GM12865 (cell line): ENCODE results near the gene HIVEP1.

Experiments
- DNase-seq: peaks from one replicate; pipeline ENCODE4 v3.0.0; 2010; ENCODE audit warnings: low read depth
- H3K4me3 ChIP-seq: 2 replicates; pipeline ENCODE4 v1.5.1; 2011; ENCODE audit warnings: mild to moderate bottlenecking, low read depth, low read length, control low read depth
- CTCF ChIP-seq: IDR thresholded peaks from 2 replicates; pipeline ENCODE4 v1.5.1; 2011; ENCODE audit warnings: low read length, control low read depth, low read depth, inconsistent platforms; ENCODE audit not compliant: insufficient read depth; ENCODE audit errors: missing control alignments

Gene HIVEP1

GRCh38 chr6:12012038-12012557 is at the start of gene HIVEP1:
Gene HIVEP1, plus strand, starts transcription at chr6:12012312. Its CDS starts 3,317 bp downstream, at chr6:12015629.
- DNase-seq = no peak
- no peak for TF ChIP-seq CTCF
- H3K4me3 ChIP-seq = peak within 1 kb of the TSS; percentile 65

GRCh38 chr6:11963756-11964500 is 48.2 kb upstream of the HIVEP1 start:
- no peak for TF ChIP-seq CTCF
- DNase-seq = no peak
- no peak overlapping the region for H3K4me3 ChIP-seq

GRCh38 chr6:11964729-11965335 is 47.3 kb upstream of the HIVEP1 start:
- no peak for DNase-seq
- TF ChIP-seq CTCF = no peak
- no peak overlapping the region for H3K4me3 ChIP-seq

- H3K4me3 ChIP-seq = no peak overlapping the region
- TF ChIP-seq CTCF = no peak
- no peak for DNase-seq
Observed at GRCh38 chr6:11965499-11965898, 46.6 kb upstream of the HIVEP1 start.

GRCh38 chr6:11968241-11968806 is 43.8 kb upstream of the HIVEP1 start:
- TF ChIP-seq CTCF = no peak
- DNase-seq = peak; percentile 47
- H3K4me3 ChIP-seq = no peak overlapping the region

- no peak for TF ChIP-seq CTCF
- DNase-seq = no peak
- no peak overlapping the region for H3K4me3 ChIP-seq
Observed at GRCh38 chr6:11969092-11969491, 43.0 kb upstream of the HIVEP1 start.
